IMR-90 (cell line): Measurements from ENCODE around the gene THSD8. TPM values are rescaled to one million over a fixed set of nuclear protein-coding genes. Genes with fewer than 3 reads are reported as not detected.

Experiments
- ATAC-seq: fragments of 200-7000 bp; cut with Tn5 transposase; 2 replicates; pipeline ENCODE4 v1.9.1; 2020; ENCODE audit warnings: low read depth, mild to moderate bottlenecking, moderate library complexity
- BruUV-seq: library from RNA; stranded (reverse); fragments of 400-500 nt; replicated peaks from 2 replicates; lab custom pipeline; 2021; lab: Mats Ljungman, UMichigan
- CTCF ChIA-PET: fragments of 300-600 bp; formaldehyde crosslinking; extraction: SDS; loops from one replicate; lab custom pipeline; 2021; ENCODE audit warnings: antibody characterized with exemption; lab: Yijun Ruan, JAX
- POLR2A ChIA-PET: fragments of 300-600 bp; sonication (Branson Sonifier 250); formaldehyde crosslinking; loops from one replicate; lab custom pipeline; 2022; ENCODE audit warnings: antibody characterized with exemption; ENCODE audit not compliant: unreplicated experiment; lab: Charles Lee
- DNase-seq: peaks from one replicate; pipeline ENCODE4 v3.0.0; 2013
- H2AFZ ChIP-seq: replicated peaks from 2 replicates; pipeline ENCODE3; 2013; ENCODE audit warnings: low read length, mild to moderate bottlenecking; ENCODE audit not compliant: poor library complexity
- H2AK5ac ChIP-seq: 2 replicates; pipeline ENCODE4 v1.6.1; 2013; ENCODE audit warnings: low read depth, low read length, inconsistent platforms
- H2AK9ac ChIP-seq: replicated peaks from 2 replicates; pipeline ENCODE3; 2013; ENCODE audit warnings: mild to moderate bottlenecking, low read depth, low read length, moderate library complexity; ENCODE audit not compliant: poor library complexity
- H2BK120ac ChIP-seq: 2 replicates; pipeline ENCODE4 v1.6.1; 2013; ENCODE audit warnings: low read depth, low read length, inconsistent platforms
- H2BK15ac ChIP-seq: 3 replicates; pipeline ENCODE4 v1.6.1; 2013; ENCODE audit warnings: low read depth, low read length, inconsistent platforms
- H2BK20ac ChIP-seq: 2 replicates; pipeline ENCODE4 v1.6.1; 2013; ENCODE audit warnings: low read depth, mild to moderate bottlenecking, inconsistent platforms, low read length, moderate library complexity
- H2BK5ac ChIP-seq: 2 replicates; pipeline ENCODE4 v1.6.1; 2013; ENCODE audit warnings: mild to moderate bottlenecking, low read depth, low read length, inconsistent platforms; ENCODE audit not compliant: poor library complexity, severe bottlenecking
- H3K14ac ChIP-seq: replicated peaks from 2 replicates; pipeline ENCODE4 v1.6.1; 2013; ENCODE audit warnings: low read depth, low read length, inconsistent platforms
- H3K18ac ChIP-seq: 2 replicates; pipeline ENCODE4 v1.6.1; 2013; ENCODE audit warnings: low read depth, low read length, control low read depth
- H3K23ac ChIP-seq: 2 replicates; pipeline ENCODE4 v1.6.1; 2013; ENCODE audit warnings: low read depth, low read length, inconsistent platforms
- H3K27ac ChIP-seq: 2 replicates; pipeline ENCODE4 v1.5.1; 2013; ENCODE audit warnings: mild to moderate bottlenecking, control low read depth, low read length; ENCODE audit not compliant: insufficient read depth
- H3K27me3 ChIP-seq: 2 replicates; pipeline ENCODE4 v1.6.1; 2013; ENCODE audit warnings: low read length; ENCODE audit not compliant: control insufficient read depth, insufficient read depth
- H3K36me3 ChIP-seq: 2 replicates; pipeline ENCODE4 v1.6.1; 2013; ENCODE audit warnings: low read length, mixed read lengths; ENCODE audit not compliant: control insufficient read depth, insufficient read depth
- H3K4ac ChIP-seq: 2 replicates; pipeline ENCODE4 v1.6.1; 2013; ENCODE audit warnings: low read depth, low read length, inconsistent platforms
- H3K4me1 ChIP-seq: 2 replicates; pipeline ENCODE4 v1.6.1; 2013; ENCODE audit warnings: low read length, mixed read lengths; ENCODE audit not compliant: control insufficient read depth, insufficient read depth
- H3K4me2 ChIP-seq: 2 replicates; pipeline ENCODE4 v1.6.1; 2013; ENCODE audit warnings: low read depth, mild to moderate bottlenecking, control low read depth, low read length, moderate library complexity
- H3K4me3 ChIP-seq: 2 replicates; pipeline ENCODE4 v1.5.1; 2013; ENCODE audit warnings: low read depth, mild to moderate bottlenecking, control low read depth, low read length, moderate library complexity; ENCODE audit not compliant: insufficient read depth
- H3K56ac ChIP-seq: 2 replicates; pipeline ENCODE4 v1.6.1; 2013; ENCODE audit warnings: low read length, inconsistent platforms; ENCODE audit not compliant: insufficient read depth; ENCODE audit errors: extremely low read depth
- H3K79me1 ChIP-seq, 2 experiments: 2 replicates each; pipeline ENCODE4 v1.6.1; 2013; ENCODE audit warnings: low read length in 2 of 2, inconsistent platforms in 1 of 2, low read depth in 1 of 2
- H3K9ac ChIP-seq: 2 replicates; pipeline ENCODE4 v1.6.1; 2013; ENCODE audit warnings: low read depth, low read length, control low read depth
- H3K9me1 ChIP-seq: 2 replicates; pipeline ENCODE4 v1.6.1; 2013; ENCODE audit warnings: low read length, inconsistent platforms; ENCODE audit not compliant: insufficient read depth
- H3K9me3 ChIP-seq: 2 replicates; pipeline ENCODE4 v1.6.1; 2013; ENCODE audit warnings: low read length; ENCODE audit not compliant: control insufficient read depth, insufficient read depth
- H4K20me1 ChIP-seq: 2 replicates; pipeline ENCODE4 v1.6.1; 2013; ENCODE audit warnings: low read length, inconsistent platforms; ENCODE audit not compliant: insufficient read depth
- H4K5ac ChIP-seq: 2 replicates; pipeline ENCODE4 v1.6.1; 2013; ENCODE audit warnings: mild to moderate bottlenecking, low read depth, low read length, control low read depth
- H4K8ac ChIP-seq, 2 experiments: 2 replicates each; pipeline ENCODE4 v1.6.1; 2013; ENCODE audit warnings: low read depth in 2 of 2, low read length in 2 of 2, control low read depth in 1 of 2, inconsistent platforms in 1 of 2
- H4K91ac ChIP-seq: 2 replicates; pipeline ENCODE4 v1.6.1; 2013; ENCODE audit warnings: low read depth, low read length, inconsistent platforms; ENCODE audit not compliant: insufficient read depth
- MAZ ChIP-seq: IDR thresholded peaks from 2 replicates; pipeline ENCODE4 v1.6.1; 2012; ENCODE audit warnings: low read depth, mild to moderate bottlenecking, low read length, improper control_type of control experiment, moderate library complexity, borderline replicate concordance
- MXI1 ChIP-seq: IDR thresholded peaks from 2 replicates; pipeline ENCODE4 v1.6.1; 2012; ENCODE audit warnings: low read depth, mild to moderate bottlenecking, low read length, moderate library complexity, borderline replicate concordance
- POLR2A ChIP-seq: IDR thresholded peaks from 2 replicates; pipeline ENCODE4 v1.6.1; 2012; ENCODE audit warnings: mild to moderate bottlenecking, low read depth, low read length
- RCOR1 ChIP-seq: IDR thresholded peaks from 2 replicates; pipeline ENCODE4 v1.6.1; 2012; ENCODE audit warnings: mild to moderate bottlenecking, low read length, improper control_type of control experiment; ENCODE audit not compliant: insufficient replicate concordance
- RFX5 ChIP-seq: IDR thresholded peaks from 2 replicates; pipeline ENCODE4 v1.8.0; 2012; ENCODE audit warnings: low read depth, mild to moderate bottlenecking, low read length, moderate library complexity
- WGBS, 2 experiments: methylation state at CpG; one replicate each; pipeline versions ENCODE4 v1.1.5 to v1.1.7; 2013; ENCODE audit warnings: missing lambda C conversion rate in 2 of 2; ENCODE audit not compliant: insufficient read length in 1 of 2; ENCODE audit errors: extremely low coverage in 2 of 2; 5-methylcytosine and 5-hydroxymethylcytosine counted together
- dilution Hi-C: fragments of 300-500 bp; cut with HindIII; formaldehyde crosslinking; loops from one replicate; pipeline ENCODE4 v1.14.3; 2018; ENCODE audit warnings: low sequenced_read_pairs; ENCODE audit not compliant: unreplicated experiment
- in situ Hi-C: fragments of 300-500 bp; cut with MboI; formaldehyde crosslinking; loops from 3 replicates; pipeline ENCODE4 v1.14.3; 2019; ENCODE audit warnings: low sequenced_read_pairs, inconsistent platforms, mixed read lengths
- intact Hi-C: fragments of 100-400 bp; cut with micrococcal nuclease; formaldehyde crosslinking; loops from 2 replicates; pipeline ENCODE4 v1.10.0; 2022
- polyA plus RNA-seq, 3 experiments: library from polyadenylated mRNA; depleted of rRNA; stranded (reverse); fragments of >200 nt; gene quantifications; 2 replicates each; pipeline ENCODE4 v1.2.3, GENCODE V29; 2012; ENCODE audit warnings: low replicate concordance in 1 of 3
- total RNA-seq: library from RNA; depleted of rRNA; stranded (reverse); fragments of >200 nt; gene quantifications from 2 replicates; pipeline ENCODE4 v1.2.3, GENCODE V29; 2012

Gene THSD8
- total and polyA plus RNA-seq, 2 of the 4 experiments (the other 2 are of a cell fraction): 0.68 TPM; not detected in 1

GRCh38 chr19:12782424-12783290 lies 19.2 kb upstream of the THSD8 start (continued):
- TF ChIP-seq RFX5 (no peak), RCOR1 (no peak), MAZ (peak; percentile 99)

DNA sequence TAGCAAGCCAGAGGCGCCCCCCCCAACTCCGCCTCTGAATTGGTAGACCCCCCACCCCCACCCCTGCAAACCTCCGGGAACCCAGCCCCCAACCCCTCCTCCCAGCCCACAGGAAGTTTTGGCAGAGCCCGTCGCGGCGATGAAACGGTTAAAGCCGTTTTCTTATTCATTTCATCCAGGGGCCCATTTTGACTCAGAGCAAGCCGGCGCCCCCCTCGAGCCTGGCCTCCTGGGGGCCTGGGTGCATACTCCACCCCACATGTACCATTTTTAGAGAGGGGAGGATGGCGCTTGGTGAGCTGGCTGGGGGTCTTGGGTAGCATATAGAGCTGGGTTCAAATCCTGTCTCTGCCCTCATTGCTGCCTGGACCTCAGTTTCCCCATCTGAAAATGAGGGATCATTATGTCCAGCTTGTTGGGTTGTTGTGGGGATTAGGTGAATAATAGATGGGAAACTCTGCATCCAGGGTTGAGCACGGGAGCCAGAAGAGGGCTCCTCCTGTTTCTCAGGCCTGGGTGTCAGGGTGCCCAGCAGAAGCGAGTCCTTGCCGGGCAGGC lies 18.5 kb upstream of the THSD8 start:
- peaks cover 0 to 36% of the 10 kb centered on the region in 2 experiments; a peak in 3 of 4 replicates for H3K79me1 ChIP-seq
- in situ Hi-C loops (loop anchor here (25.0 kb wide), 1 partner anchor 1054 kb away; no protein-coding TSS in a partner anchor), intact Hi-C loops (no loop called here), dilution Hi-C loops (no loop called here)
- peak overlapping the region; percentile 89 for H2BK20ac ChIP-seq
- BruUV-seq: no TSS peak
- H2BK120ac ChIP-seq: peak overlapping the region; percentile 90
- H3K9ac ChIP-seq: peak overlapping the region; percentile 62
- no peaks in the 10 kb centered on the region for H3K9me3 ChIP-seq
- peak overlapping the region; percentile 96 for H3K4ac ChIP-seq
- ChIA-PET POLR2A (interaction anchor here (1.6 kb wide), 1 partner anchor 9 kb away, joined by 11 read pairs; the partner anchor contains the start of gene JUNB), CTCF (interaction anchor here (1.2 to 1.4 kb wide), 2 partner anchors 13 to 65 kb away, joined by 3 to 5 read pairs; no protein-coding TSS in a partner anchor)
- peaks cover 3% of the 10 kb centered on the region; the same call in 1 of the 2 replicates for H4K20me1 ChIP-seq
- H3K18ac ChIP-seq: peak overlapping the region; percentile 6; the same call in 1 of the 2 replicates
- no peak for DNase-seq
- H3K4me3 ChIP-seq: no peak overlapping the region
- H4K91ac ChIP-seq: peak overlapping the region; percentile 95
- H3K36me3 ChIP-seq: no peaks in the 10 kb centered on the region
- peak overlapping the region; percentile 85 for H2AK9ac ChIP-seq
- TF ChIP-seq MXI1 (no peak), POLR2A (0 out of 2 replicates have a peak, but pooled peaks have one; percentile 16)
- peak overlapping the region; percentile 85 for H3K27ac ChIP-seq
- peak overlapping the region; percentile 98 for H3K23ac ChIP-seq
- no peaks in the 10 kb centered on the region for H3K27me3 ChIP-seq
- H2BK5ac ChIP-seq: peak overlapping the region; percentile 95
- H3K9me1 ChIP-seq: peaks cover 35% of the 10 kb centered on the region
- H2AFZ ChIP-seq: peak overlapping the region; percentile 97
- no CpG with 5 or more reads among the region's 16 CpGs for WGBS, 2 experiments
- peak overlapping the region; percentile 92 to 98 for H4K8ac ChIP-seq
- H3K56ac ChIP-seq: no peak overlapping the region
- peak overlapping the region; percentile 93; the same call in 2 of the 3 replicates for H2BK15ac ChIP-seq
- peak overlapping the region; percentile 96; the same call in 1 of the 2 replicates for H3K4me2 ChIP-seq
- peak overlapping the region; percentile 72; the same call in 1 of the 2 replicates for H4K5ac ChIP-seq
- ATAC-seq: no peak
- H3K14ac ChIP-seq: peak overlapping the region; percentile 75
- H3K4me1 ChIP-seq: peaks cover 52% of the 10 kb centered on the region
- H2AK5ac ChIP-seq: peak overlapping the region; percentile 97
